Fibroblast of lung (primary cell): ENCODE measurements around the gene TASOR2.

Experiments
- EZH2 ChIP-seq: IDR thresholded peaks from 2 replicates; pipeline ENCODE4 v1.5.1; 2012; ENCODE audit warnings: low read length, control low read depth, mild to moderate bottlenecking; ENCODE audit errors: missing control alignments
- TF ChIP-seq, protein P1 (sequence below), 2 donors: IDR thresholded peaks in 1 of 2; conservative IDR thresholded peaks in 1 of 2; 1 replicate in 1 of 2; 2 replicates in 1 of 2; pipeline ENCODE4 v1.5.1; 2011 to 2012; ENCODE audit warnings: low read length in 2 of 2, control low read depth in 1 of 2, inconsistent platforms in 1 of 2, low read depth in 1 of 2, mild to moderate bottlenecking in 1 of 2

DNA sequence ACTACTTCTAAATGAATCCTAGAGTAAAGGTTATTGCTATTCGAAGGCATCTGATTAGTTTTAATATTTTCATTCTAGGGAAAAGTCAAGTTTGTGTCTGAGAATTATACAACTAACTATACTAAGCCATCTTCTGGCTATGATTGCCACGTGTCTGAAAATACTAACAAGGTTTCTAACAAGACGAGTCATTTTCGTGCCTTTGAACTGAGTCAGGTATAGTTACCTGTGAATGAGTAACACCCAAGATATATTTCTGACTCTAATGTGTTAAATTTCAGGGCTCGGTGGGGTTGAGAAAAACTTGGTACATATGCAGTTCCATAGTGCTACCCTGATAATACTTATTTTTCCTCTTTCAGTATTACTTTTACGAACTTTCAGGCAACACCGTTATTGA is 35.5 kb downstream of the TASOR2 start:
- TF ChIP-seq, protein P1, sequence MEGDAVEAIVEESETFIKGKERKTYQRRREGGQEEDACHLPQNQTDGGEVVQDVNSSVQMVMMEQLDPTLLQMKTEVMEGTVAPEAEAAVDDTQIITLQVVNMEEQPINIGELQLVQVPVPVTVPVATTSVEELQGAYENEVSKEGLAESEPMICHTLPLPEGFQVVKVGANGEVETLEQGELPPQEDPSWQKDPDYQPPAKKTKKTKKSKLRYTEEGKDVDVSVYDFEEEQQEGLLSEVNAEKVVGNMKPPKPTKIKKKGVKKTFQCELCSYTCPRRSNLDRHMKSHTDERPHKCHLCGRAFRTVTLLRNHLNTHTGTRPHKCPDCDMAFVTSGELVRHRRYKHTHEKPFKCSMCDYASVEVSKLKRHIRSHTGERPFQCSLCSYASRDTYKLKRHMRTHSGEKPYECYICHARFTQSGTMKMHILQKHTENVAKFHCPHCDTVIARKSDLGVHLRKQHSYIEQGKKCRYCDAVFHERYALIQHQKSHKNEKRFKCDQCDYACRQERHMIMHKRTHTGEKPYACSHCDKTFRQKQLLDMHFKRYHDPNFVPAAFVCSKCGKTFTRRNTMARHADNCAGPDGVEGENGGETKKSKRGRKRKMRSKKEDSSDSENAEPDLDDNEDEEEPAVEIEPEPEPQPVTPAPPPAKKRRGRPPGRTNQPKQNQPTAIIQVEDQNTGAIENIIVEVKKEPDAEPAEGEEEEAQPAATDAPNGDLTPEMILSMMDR (conservative IDR thresholded peaks at IDR 0.05 in 1 of 2, IDR thresholded peaks at IDR 0.05 in 1 of 2; ENCODE audit: low read depth in 1 of 2, low read length in 2 of 2): no peak
- TF ChIP-seq EZH2: no peak
